GM21526 (cell line): Measurements from ENCODE around the gene MBL2.
A peak's percentile ranks its signal among the peaks of the same experiment; 100 is the strongest.

Experiments used
- ATAC-seq: cut with Tn5 transposase; IDR thresholded peaks from one replicate; pipeline ENCODE4 v1.9.1; 2021; ENCODE audit warnings: moderate library complexity; ENCODE audit not compliant: unreplicated experiment, low FRiP score

Gene MBL2

DNA sequence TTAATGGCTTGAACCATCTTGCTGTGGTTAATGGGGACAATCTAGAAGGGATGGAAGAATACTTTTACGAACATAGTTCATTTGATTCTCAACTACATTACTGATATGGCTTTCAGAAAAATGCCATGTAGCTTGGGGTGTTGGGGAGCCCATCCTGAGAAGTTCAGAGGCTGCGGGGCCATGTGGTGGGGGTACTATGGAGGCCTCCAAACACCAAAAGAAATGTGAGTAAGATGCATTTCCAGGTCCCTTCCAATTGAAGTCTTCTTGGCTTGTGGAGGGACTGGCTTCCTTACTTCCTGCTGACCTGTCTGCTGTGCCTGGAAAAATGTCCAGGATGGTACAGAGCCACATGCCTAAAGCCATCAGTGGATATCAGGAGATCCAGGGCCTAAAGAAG, 1.6 kb upstream of the MBL2 start:
- no peak for ATAC-seq

GRCh38 chr10:52771534-52772445, 794 bp downstream of the MBL2 start:
- no peak for ATAC-seq

- ATAC-seq, result no peak
These were observed 1.7 kb downstream of the MBL2 start for GRCh38 chr10:52770904-52771303.

- no peak for ATAC-seq
These were observed 2.6 kb downstream of the MBL2 start for GRCh38 chr10:52769966-52770365.

GRCh38 chr10:52768001-52768532, 4.5 kb downstream of the MBL2 start:
- ATAC-seq, result no peak

DNA sequence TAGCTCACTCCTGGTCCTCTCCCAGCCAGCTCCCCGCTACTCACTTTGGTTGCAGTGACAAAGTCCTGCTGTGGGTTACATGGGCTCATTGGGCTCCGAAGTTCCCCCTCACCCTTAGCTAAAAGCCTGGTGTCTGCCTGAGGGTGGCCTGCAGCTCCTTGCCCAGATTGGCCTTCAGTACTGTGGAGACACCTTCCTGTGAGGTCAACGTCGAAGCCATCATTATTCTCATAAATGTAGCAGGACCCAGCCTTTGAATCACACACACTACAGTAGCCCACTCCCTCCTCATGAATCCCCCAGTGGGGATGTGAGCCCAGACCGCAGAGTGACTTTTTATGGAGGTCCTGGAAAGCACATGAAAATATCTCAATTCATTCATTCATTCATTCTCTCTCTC, 10.5 kb downstream of the MBL2 start:
- ATAC-seq, result no peak

DNA sequence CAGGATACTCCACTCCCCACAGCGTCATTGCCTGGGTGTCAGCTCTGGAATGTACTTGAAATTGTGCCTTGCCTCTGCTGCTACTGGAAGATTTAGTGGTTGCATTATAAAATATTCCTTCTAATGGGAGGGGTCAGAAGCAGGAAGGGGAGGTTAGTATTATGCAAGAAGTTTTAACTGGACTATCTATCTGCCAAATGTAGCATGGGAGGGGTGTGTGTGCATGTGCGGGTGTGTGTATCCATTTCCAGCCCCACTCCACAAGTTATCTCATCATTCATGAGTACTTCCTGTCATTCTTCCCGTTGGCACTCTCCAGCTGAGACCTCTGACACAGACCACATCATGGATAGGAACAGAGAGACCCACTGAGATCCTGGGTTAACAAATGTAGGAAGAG, 13.4 kb downstream of the MBL2 start:
- no peak for ATAC-seq

GRCh38 chr10:52758406-52758805, 14.2 kb downstream of the MBL2 start:
- no peak for ATAC-seq

GRCh38 chr10:52757773-52758172, 14.8 kb downstream of the MBL2 start:
- ATAC-seq, result no peak

- ATAC-seq, result no peak
These were observed 15.6 kb downstream of the MBL2 start for GRCh38 chr10:52756966-52757365.

- ATAC-seq, result no peak
These were observed 16.3 kb downstream of the MBL2 start for GRCh38 chr10:52756295-52756694.

DNA sequence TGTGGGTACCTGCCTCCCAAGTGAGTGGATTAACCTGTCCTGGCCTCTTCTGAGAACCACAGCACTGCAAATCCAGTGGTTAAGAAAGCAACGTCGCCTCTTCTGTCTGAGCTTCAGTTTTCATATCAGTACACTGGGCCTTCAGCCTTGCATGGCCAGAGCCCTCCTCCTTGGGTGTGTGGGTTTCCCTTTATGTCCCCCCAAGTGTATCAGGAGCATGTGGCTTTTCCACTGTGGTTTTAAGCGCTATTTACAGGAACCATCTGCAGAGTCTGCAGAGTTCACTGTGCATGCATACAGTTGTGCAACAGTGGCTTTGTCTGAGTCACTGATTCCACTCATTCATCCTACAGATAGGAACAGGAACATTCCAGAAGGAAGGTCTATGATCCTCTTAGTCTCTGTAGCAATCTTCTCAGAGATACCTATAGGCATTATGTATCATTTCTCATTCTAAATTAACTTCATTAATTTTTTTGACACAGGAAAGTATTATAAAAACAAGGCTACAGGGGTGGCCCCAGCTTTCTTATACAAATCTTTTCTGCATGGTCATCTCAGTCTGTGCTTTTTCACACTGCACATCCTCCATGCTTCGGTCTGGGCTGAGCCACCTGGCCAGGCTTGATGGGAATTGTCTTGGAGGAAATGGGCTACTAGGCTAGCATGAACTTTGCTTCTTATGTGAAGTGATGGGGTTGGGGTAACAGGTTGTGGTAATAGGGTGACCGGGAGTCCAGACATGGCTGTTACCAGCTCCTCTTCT, 17.1 kb downstream of the MBL2 start:
- peak; percentile 41 for ATAC-seq

DNA sequence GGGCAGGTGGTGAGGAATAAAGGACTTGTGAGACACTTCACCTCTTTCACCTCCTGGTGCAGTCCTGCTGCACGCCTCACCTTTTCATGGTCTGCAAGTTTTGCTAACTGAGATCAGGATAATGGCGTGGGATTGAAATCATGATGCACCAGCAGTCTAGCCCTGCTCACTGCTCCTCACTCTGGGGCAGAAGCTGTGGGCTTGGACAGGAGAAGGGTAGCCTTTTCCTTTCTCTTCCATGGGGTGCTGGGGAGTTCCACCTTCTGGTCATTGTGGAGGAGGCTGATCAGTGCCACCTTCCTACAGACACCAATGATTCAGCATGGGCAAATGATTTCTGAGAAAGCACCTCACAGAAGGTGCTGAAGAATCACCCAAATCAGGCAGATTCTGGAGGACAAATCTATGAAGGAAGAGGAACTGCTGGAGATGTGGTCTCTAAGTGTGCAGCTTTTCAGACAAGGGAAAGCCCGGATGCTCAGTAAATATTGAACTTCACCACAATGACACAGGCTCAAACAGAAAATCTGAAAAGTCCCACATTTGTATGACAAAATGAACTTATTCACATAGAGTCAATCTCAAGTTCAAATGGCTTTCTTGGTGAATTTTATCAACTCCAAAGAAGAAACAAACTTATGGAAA, 19.7 kb downstream of the MBL2 start:
- ATAC-seq, result no peak

- no peak for ATAC-seq
These were observed 20.3 kb downstream of the MBL2 start for GRCh38 chr10:52752261-52752660.

DNA sequence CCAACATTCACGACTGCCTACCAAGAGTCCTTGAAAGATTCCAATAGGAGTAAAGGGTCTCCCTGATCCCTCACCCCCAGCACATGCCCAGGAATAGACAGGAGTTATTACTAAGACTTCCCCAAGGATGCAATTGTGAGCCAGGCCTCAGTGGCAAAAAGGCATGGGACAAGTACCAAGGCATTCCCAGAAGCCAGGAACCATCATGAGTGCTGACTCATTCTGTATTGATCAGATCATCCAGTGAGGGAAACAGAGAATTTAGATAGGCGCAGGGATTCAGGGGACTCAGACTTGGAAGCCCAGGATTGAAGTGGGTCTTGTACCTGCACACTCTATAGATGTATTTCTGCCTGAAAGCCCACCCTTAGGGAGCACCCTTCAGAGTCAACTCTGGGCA, 21.2 kb downstream of the MBL2 start:
- no peak for ATAC-seq

GRCh38 chr10:52750629-52751028, 22.0 kb downstream of the MBL2 start:
- ATAC-seq, result no peak

- ATAC-seq, result no peak
These were observed 24.9 kb downstream of the MBL2 start for GRCh38 chr10:52747694-52748093.

GRCh38 chr10:52746169-52746568, 26.4 kb downstream of the MBL2 start:
- ATAC-seq, result no peak

- no peak for ATAC-seq
These were observed 28.4 kb downstream of the MBL2 start for GRCh38 chr10:52744057-52744805.

- ATAC-seq, result no peak
These were observed 29.9 kb downstream of the MBL2 start for GRCh38 chr10:52742731-52743130.
